GM13977 (cell line): ENCODE measurements around the gene DPEP1.
"Not testable (repeated sequence)": the region's sequence is repeated elsewhere in the genome, so short reads cannot be mapped to it uniquely, and the experiment has no call there.

Source experiments
- DNase-seq: peaks from one replicate; pipeline ENCODE4 v3.0.0; 2012; ENCODE audit warnings: low spot score
- CTCF ChIP-seq: IDR thresholded peaks from 2 replicates; pipeline ENCODE4 v1.5.1; 2012; ENCODE audit warnings: mild to moderate bottlenecking, control low read depth; ENCODE audit not compliant: insufficient read depth; ENCODE audit errors: extremely low read depth, missing control alignments
- in situ Hi-C: fragments of 300-500 bp; cut with MboI; formaldehyde crosslinking; loops from one replicate; pipeline ENCODE4 v1.12.0; 2022; ENCODE audit warnings: low sequenced_read_pairs, low pct_unique_long_range_greater_than_20kb, mixed read lengths, inconsistent platforms; ENCODE audit not compliant: unreplicated experiment

Gene DPEP1

GRCh38 chr16:89569506-89570341 lies 43.7 kb upstream of the DPEP1 start:
- DNase-seq: no peak
- TF ChIP-seq CTCF: no peak
- in situ Hi-C loops: no loop called here

- DNase-seq: no peak
- TF ChIP-seq CTCF: no peak
- in situ Hi-C loops: no loop called here
Observed at GRCh38 chr16:89570342-89570923, 43.0 kb upstream of the DPEP1 start.

GRCh38 chr16:89570983-89571598 lies 42.4 kb upstream of the DPEP1 start:
- in situ Hi-C loops, DNase-seq: not testable (repeated sequence)

- no peak for DNase-seq
- no peak for TF ChIP-seq CTCF
- in situ Hi-C loops: no loop called here
Observed at GRCh38 chr16:89571636-89572035, 41.8 kb upstream of the DPEP1 start.

- no peak for TF ChIP-seq CTCF
- in situ Hi-C loops: no loop called here
- no peak for DNase-seq
Observed at GRCh38 chr16:89572073-89572484, 41.4 kb upstream of the DPEP1 start.

- DNase-seq: no peak
- no peak for TF ChIP-seq CTCF
- in situ Hi-C loops: no loop called here
Observed at GRCh38 chr16:89572485-89573205, 40.8 kb upstream of the DPEP1 start.
